ENCODE results near the gene ZNF862. TPM values are rescaled to one million over a fixed set of nuclear protein-coding genes. Genes with fewer than 3 reads are reported as not detected.

ZNF862 gene
- total and polyA plus RNA-seq, 2 of the 13 experiments (the other 11 are each of a cell fraction or from before 2014, with no cell fraction given) = 0.89 to 2.0 TPM

DNA sequence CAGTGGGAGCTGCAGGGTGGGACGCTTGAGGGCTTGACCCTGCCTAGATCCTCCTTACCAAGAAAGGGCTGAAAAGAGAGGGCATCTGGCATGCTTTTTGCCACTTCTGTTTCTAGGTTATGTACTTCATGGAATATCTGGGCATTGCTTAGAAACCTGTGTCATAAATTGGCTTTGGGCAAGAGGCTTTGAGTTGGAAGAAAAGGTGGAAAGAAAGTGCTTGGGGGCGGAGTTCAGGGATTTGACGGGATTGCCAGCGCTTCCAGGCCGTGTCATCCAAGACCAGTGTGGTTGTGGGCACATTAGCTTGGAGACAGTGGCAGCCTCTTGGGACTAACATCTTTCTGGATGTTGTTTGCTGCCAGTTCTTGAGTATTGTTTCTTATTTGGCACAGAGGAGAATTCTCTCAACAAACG, 825 bp downstream of the ZNF862 start (continued):
- TF ChIP-seq, protein P1, sequence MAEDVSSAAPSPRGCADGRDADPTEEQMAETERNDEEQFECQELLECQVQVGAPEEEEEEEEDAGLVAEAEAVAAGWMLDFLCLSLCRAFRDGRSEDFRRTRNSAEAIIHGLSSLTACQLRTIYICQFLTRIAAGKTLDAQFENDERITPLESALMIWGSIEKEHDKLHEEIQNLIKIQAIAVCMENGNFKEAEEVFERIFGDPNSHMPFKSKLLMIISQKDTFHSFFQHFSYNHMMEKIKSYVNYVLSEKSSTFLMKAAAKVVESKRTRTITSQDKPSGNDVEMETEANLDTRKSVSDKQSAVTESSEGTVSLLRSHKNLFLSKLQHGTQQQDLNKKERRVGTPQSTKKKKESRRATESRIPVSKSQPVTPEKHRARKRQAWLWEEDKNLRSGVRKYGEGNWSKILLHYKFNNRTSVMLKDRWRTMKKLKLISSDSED (CRISPR knock-in tag; IDR thresholded peaks at IDR 0.05) = no peak
- TF ChIP-seq KMT2A (CRISPR knock-in tag; IDR thresholded peaks at IDR 0.05) (no peak), ZMYM2 (CRISPR knock-in tag; IDR thresholded peaks at IDR 0.05) (no peak), CBX5 (CRISPR knock-in tag; IDR thresholded peaks at IDR 0.05; ENCODE audit: borderline replicate concordance) (no peak), PHF8 (CRISPR knock-in tag; IDR thresholded peaks at IDR 0.05) (no peak), MYNN (CRISPR knock-in tag; IDR thresholded peaks at IDR 0.05; ENCODE audit: low read depth) (no peak), ZFAT (CRISPR knock-in tag; conservative IDR thresholded peaks at IDR 0.05) (no peak)
- TF ChIP-seq, protein P2, sequence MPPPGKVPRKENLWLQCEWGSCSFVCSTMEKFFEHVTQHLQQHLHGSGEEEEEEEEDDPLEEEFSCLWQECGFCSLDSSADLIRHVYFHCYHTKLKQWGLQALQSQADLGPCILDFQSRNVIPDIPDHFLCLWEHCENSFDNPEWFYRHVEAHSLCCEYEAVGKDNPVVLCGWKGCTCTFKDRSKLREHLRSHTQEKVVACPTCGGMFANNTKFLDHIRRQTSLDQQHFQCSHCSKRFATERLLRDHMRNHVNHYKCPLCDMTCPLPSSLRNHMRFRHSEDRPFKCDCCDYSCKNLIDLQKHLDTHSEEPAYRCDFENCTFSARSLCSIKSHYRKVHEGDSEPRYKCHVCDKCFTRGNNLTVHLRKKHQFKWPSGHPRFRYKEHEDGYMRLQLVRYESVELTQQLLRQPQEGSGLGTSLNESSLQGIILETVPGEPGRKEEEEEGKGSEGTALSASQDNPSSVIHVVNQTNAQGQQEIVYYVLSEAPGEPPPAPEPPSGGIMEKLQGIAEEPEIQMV (CRISPR knock-in tag; IDR thresholded peaks at IDR 0.05; ENCODE audit: low read depth) = peak; percentile 5; the same call in 1 of the 2 replicates
- TF ChIP-seq, protein P3, sequence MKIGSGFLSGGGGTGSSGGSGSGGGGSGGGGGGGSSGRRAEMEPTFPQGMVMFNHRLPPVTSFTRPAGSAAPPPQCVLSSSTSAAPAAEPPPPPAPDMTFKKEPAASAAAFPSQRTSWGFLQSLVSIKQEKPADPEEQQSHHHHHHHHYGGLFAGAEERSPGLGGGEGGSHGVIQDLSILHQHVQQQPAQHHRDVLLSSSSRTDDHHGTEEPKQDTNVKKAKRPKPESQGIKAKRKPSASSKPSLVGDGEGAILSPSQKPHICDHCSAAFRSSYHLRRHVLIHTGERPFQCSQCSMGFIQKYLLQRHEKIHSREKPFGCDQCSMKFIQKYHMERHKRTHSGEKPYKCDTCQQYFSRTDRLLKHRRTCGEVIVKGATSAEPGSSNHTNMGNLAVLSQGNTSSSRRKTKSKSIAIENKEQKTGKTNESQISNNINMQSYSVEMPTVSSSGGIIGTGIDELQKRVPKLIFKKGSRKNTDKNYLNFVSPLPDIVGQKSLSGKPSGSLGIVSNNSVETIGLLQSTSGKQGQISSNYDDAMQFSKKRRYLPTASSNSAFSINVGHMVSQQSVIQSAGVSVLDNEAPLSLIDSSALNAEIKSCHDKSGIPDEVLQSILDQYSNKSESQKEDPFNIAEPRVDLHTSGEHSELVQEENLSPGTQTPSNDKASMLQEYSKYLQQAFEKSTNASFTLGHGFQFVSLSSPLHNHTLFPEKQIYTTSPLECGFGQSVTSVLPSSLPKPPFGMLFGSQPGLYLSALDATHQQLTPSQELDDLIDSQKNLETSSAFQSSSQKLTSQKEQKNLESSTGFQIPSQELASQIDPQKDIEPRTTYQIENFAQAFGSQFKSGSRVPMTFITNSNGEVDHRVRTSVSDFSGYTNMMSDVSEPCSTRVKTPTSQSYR (CRISPR knock-in tag; IDR thresholded peaks at IDR 0.05; ENCODE audit: borderline replicate concordance) = no peak
- TF ChIP-seq, protein P4, sequence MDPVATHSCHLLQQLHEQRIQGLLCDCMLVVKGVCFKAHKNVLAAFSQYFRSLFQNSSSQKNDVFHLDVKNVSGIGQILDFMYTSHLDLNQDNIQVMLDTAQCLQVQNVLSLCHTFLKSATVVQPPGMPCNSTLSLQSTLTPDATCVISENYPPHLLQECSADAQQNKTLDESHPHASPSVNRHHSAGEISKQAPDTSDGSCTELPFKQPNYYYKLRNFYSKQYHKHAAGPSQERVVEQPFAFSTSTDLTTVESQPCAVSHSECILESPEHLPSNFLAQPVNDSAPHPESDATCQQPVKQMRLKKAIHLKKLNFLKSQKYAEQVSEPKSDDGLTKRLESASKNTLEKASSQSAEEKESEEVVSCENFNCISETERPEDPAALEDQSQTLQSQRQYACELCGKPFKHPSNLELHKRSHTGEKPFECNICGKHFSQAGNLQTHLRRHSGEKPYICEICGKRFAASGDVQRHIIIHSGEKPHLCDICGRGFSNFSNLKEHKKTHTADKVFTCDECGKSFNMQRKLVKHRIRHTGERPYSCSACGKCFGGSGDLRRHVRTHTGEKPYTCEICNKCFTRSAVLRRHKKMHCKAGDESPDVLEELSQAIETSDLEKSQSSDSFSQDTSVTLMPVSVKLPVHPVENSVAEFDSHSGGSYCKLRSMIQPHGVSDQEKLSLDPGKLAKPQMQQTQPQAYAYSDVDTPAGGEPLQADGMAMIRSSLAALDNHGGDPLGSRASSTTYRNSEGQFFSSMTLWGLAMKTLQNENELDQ (CRISPR knock-in tag; IDR thresholded peaks at IDR 0.05; ENCODE audit: borderline replicate concordance) = no peak
- TF ChIP-seq, protein P5, sequence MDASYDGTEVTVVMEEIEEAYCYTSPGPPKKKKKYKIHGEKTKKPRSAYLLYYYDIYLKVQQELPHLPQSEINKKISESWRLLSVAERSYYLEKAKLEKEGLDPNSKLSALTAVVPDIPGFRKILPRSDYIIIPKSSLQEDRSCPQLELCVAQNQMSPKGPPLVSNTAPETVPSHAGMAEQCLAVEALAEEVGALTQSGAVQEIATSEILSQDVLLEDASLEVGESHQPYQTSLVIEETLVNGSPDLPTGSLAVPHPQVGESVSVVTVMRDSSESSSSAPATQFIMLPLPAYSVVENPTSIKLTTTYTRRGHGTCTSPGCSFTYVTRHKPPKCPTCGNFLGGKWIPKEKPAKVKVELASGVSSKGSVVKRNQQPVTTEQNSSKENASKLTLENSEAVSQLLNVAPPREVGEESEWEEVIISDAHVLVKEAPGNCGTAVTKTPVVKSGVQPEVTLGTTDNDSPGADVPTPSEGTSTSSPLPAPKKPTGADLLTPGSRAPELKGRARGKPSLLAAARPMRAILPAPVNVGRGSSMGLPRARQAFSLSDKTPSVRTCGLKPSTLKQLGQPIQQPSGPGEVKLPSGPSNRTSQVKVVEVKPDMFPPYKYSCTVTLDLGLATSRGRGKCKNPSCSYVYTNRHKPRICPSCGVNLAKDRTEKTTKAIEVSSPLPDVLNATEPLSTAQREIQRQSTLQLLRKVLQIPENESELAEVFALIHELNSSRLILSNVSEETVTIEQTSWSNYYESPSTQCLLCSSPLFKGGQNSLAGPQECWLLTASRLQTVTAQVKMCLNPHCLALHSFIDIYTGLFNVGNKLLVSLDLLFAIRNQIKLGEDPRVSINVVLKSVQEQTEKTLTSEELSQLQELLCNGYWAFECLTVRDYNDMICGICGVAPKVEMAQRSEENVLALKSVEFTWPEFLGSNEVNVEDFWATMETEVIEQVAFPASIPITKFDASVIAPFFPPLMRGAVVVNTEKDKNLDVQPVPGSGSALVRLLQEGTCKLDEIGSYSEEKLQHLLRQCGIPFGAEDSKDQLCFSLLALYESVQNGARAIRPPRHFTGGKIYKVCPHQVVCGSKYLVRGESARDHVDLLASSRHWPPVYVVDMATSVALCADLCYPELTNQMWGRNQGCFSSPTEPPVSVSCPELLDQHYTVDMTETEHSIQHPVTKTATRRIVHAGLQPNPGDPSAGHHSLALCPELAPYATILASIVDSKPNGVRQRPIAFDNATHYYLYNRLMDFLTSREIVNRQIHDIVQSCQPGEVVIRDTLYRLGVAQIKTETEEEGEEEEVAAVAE (CRISPR knock-in tag; IDR thresholded peaks at IDR 0.05; ENCODE audit: borderline replicate concordance) = no peak
- TF ChIP-seq, protein P6, sequence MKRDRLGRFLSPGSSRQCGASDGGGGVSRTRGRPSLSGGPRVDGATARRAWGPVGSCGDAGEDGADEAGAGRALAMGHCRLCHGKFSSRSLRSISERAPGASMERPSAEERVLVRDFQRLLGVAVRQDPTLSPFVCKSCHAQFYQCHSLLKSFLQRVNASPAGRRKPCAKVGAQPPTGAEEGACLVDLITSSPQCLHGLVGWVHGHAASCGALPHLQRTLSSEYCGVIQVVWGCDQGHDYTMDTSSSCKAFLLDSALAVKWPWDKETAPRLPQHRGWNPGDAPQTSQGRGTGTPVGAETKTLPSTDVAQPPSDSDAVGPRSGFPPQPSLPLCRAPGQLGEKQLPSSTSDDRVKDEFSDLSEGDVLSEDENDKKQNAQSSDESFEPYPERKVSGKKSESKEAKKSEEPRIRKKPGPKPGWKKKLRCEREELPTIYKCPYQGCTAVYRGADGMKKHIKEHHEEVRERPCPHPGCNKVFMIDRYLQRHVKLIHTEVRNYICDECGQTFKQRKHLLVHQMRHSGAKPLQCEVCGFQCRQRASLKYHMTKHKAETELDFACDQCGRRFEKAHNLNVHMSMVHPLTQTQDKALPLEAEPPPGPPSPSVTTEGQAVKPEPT (CRISPR knock-in tag; IDR thresholded peaks at IDR 0.05; ENCODE audit: low read depth) = 0 out of 2 replicates have a peak, but pooled peaks have one; percentile 2
- TF ChIP-seq, protein P7, sequence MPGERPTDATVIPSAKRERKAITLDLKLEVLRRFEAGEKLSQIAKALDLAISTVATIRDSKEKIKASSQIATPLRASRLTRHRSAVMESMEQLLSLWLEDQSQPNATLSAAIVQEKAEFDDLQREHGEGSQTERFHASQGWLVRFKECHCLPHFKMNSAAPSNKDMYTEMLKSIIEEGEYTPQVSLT (CRISPR knock-in tag; IDR thresholded peaks at IDR 0.05; ENCODE audit: borderline replicate concordance, low read depth) = no peak
